ENCODE measurements around the gene CCND1. TPM values are rescaled to one million over a fixed set of nuclear protein-coding genes. Genes with fewer than 3 reads are reported as not detected.
"Not testable (repeated sequence)": the region's sequence is repeated elsewhere in the genome, so short reads cannot be mapped to it uniquely, and the experiment has no call there.

Gene CCND1
- total RNA-seq, 1 donor from 2014 or later = 28.1 TPM

- H3K4me1 Mint-ChIP-seq (ENCODE audit: low read depth) = peaks cover 25% of the 10 kb centered on the region
- peak within 1 kb of the TSS; percentile 97 for H3K4me3 Mint-ChIP-seq
- intact Hi-C loops (cut with micrococcal nuclease) = loop anchor here (1.0 to 10.0 kb wide), 7 partner anchors 436 to 1210 kb away; partner anchors contain the start of genes FADD, IGHMBP2, MRPL21 and PPFIA1
- H3K36me3 Mint-ChIP-seq (ENCODE audit: low read depth) = peaks cover 21% of the 10 kb centered on the region
- DNase-seq (ENCODE audit: low spot score) = peak; percentile 91
- peaks cover 4% of the 10 kb centered on the region for H3K27me3 Mint-ChIP-seq (ENCODE audit: insufficient read depth)
- H3K27ac Mint-ChIP-seq = peak within 1 kb of the TSS; percentile 91
- H3K9me3 Mint-ChIP-seq = no peaks in the 10 kb centered on the region
These were observed 34.1 kb downstream of the CCND1 start, which contains the start of gene LTO1 for GRCh38 chr11:69674886-69675714. Gene LTO1, minus strand, starts transcription at chr11:69675353. Its CDS starts 114 bp downstream, at chr11:69675239.

GRCh38 chr11:69677749-69678148 lies 36.8 kb downstream of the CCND1 start:
- intact Hi-C loops (cut with micrococcal nuclease) = loop anchor here (5.0 to 10.0 kb wide), 4 partner anchors 595 to 1213 kb away; partner anchors contain the start of genes IGHMBP2, MRPL21, PPFIA1 and PPP6R3
- peaks cover 7% of the 10 kb centered on the region for H3K27me3 Mint-ChIP-seq (ENCODE audit: insufficient read depth)
- H3K27ac Mint-ChIP-seq = no peak overlapping the region
- no peak for DNase-seq (ENCODE audit: low spot score)
- H3K36me3 Mint-ChIP-seq (ENCODE audit: low read depth) = peaks cover 4% of the 10 kb centered on the region
- H3K9me3 Mint-ChIP-seq = no peaks in the 10 kb centered on the region
- no peak overlapping the region for H3K4me3 Mint-ChIP-seq
- H3K4me1 Mint-ChIP-seq (ENCODE audit: low read depth) = peaks cover 20% of the 10 kb centered on the region

- intact Hi-C loops (cut with micrococcal nuclease) = loop anchor here (10.0 kb wide), 1 partner anchor 324 kb away; no protein-coding TSS in a partner anchor
- peaks cover 9% of the 10 kb centered on the region for H3K27me3 Mint-ChIP-seq (ENCODE audit: insufficient read depth)
- no peak for DNase-seq (ENCODE audit: low spot score)
- no peaks in the 10 kb centered on the region for H3K36me3 Mint-ChIP-seq (ENCODE audit: low read depth)
- no peak overlapping the region for H3K4me3 Mint-ChIP-seq
- peaks cover 4% of the 10 kb centered on the region for H3K4me1 Mint-ChIP-seq (ENCODE audit: low read depth)
- H3K9me3 Mint-ChIP-seq = no peaks in the 10 kb centered on the region
- no peak overlapping the region for H3K27ac Mint-ChIP-seq
These were observed 39.7 kb downstream of the CCND1 start for GRCh38 chr11:69680688-69681087.

GRCh38 chr11:69682221-69682620 lies 41.3 kb downstream of the CCND1 start:
- Mint-ChIP-seq H3K27me3 (ENCODE audit: insufficient read depth) (peaks cover 6% of the 10 kb centered on the region), H3K9me3 (no peaks in the 10 kb centered on the region), H3K4me3 (no peak overlapping the region), H3K27ac (no peak overlapping the region), H3K4me1 (ENCODE audit: low read depth) (peaks cover 9% of the 10 kb centered on the region), H3K36me3 (ENCODE audit: low read depth) (no peaks in the 10 kb centered on the region)
- intact Hi-C loops (cut with micrococcal nuclease) = loop anchor here (10.0 kb wide), 1 partner anchor 323 kb away; no protein-coding TSS in a partner anchor
- DNase-seq (ENCODE audit: low spot score) = no peak

- H3K9me3 Mint-ChIP-seq = no peaks in the 10 kb centered on the region
- H3K27ac Mint-ChIP-seq = no peak overlapping the region
- intact Hi-C loops (cut with micrococcal nuclease) = loop anchor here (10.0 kb wide), 1 partner anchor 322 kb away; no protein-coding TSS in a partner anchor
- no peak for DNase-seq (ENCODE audit: low spot score)
- H3K27me3 Mint-ChIP-seq (ENCODE audit: insufficient read depth) = peaks cover 6% of the 10 kb centered on the region
- H3K4me1 Mint-ChIP-seq (ENCODE audit: low read depth) = peaks cover 9% of the 10 kb centered on the region
- no peak overlapping the region for H3K4me3 Mint-ChIP-seq
- H3K36me3 Mint-ChIP-seq (ENCODE audit: low read depth) = no peaks in the 10 kb centered on the region
These were observed 41.8 kb downstream of the CCND1 start for GRCh38 chr11:69682681-69683326.

GRCh38 chr11:69683764-69684333 lies 42.9 kb downstream of the CCND1 start:
- peaks cover 8% of the 10 kb centered on the region for H3K27me3 Mint-ChIP-seq (ENCODE audit: insufficient read depth)
- intact Hi-C loops (cut with micrococcal nuclease) = loop anchor here (10.0 kb wide), 1 partner anchor 321 kb away; no protein-coding TSS in a partner anchor
- no peak overlapping the region for H3K4me3 Mint-ChIP-seq
- DNase-seq (ENCODE audit: low spot score) = no peak
- peaks cover 17% of the 10 kb centered on the region for H3K4me1 Mint-ChIP-seq (ENCODE audit: low read depth)
- H3K27ac Mint-ChIP-seq = no peak overlapping the region
- H3K36me3 Mint-ChIP-seq (ENCODE audit: low read depth) = no peaks in the 10 kb centered on the region
- no peaks in the 10 kb centered on the region for H3K9me3 Mint-ChIP-seq

- no peak overlapping the region for H3K27ac Mint-ChIP-seq
- H3K36me3 Mint-ChIP-seq (ENCODE audit: low read depth) = no peaks in the 10 kb centered on the region
- intact Hi-C loops (cut with micrococcal nuclease) = loop anchor here (10.0 kb wide), 1 partner anchor 320 kb away; no protein-coding TSS in a partner anchor
- H3K4me3 Mint-ChIP-seq = no peak overlapping the region
- H3K9me3 Mint-ChIP-seq = no peaks in the 10 kb centered on the region
- no peak for DNase-seq (ENCODE audit: low spot score)
- H3K27me3 Mint-ChIP-seq (ENCODE audit: insufficient read depth) = peaks cover 10% of the 10 kb centered on the region
- H3K4me1 Mint-ChIP-seq (ENCODE audit: low read depth) = peaks cover 22% of the 10 kb centered on the region
These were observed 43.7 kb downstream of the CCND1 start for GRCh38 chr11:69684651-69685050.

GRCh38 chr11:69685348-69685747 lies 44.4 kb downstream of the CCND1 start:
- no peak overlapping the region for H3K27ac Mint-ChIP-seq
- DNase-seq (ENCODE audit: low spot score) = no peak
- H3K4me3 Mint-ChIP-seq = peak overlapping the region; percentile 27
- H3K9me3 Mint-ChIP-seq = no peaks in the 10 kb centered on the region
- peaks cover 23% of the 10 kb centered on the region for H3K4me1 Mint-ChIP-seq (ENCODE audit: low read depth)
- intact Hi-C loops (cut with micrococcal nuclease) = loop anchor here (10.0 kb wide), 1 partner anchor 319 kb away; no protein-coding TSS in a partner anchor
- no peaks in the 10 kb centered on the region for H3K36me3 Mint-ChIP-seq (ENCODE audit: low read depth)
- peaks cover 10% of the 10 kb centered on the region for H3K27me3 Mint-ChIP-seq (ENCODE audit: insufficient read depth)

GRCh38 chr11:69686452-69686851 lies 45.5 kb downstream of the CCND1 start:
- no peak overlapping the region for H3K27ac Mint-ChIP-seq
- no peak for DNase-seq (ENCODE audit: low spot score)
- intact Hi-C loops (cut with micrococcal nuclease) = loop anchor here (1.0 to 10.0 kb wide), 5 partner anchors 115 to 510 kb away; no protein-coding TSS in a partner anchor
- H3K27me3 Mint-ChIP-seq (ENCODE audit: insufficient read depth) = peaks cover 7% of the 10 kb centered on the region
- peaks cover 23% of the 10 kb centered on the region for H3K4me1 Mint-ChIP-seq (ENCODE audit: low read depth)
- H3K36me3 Mint-ChIP-seq (ENCODE audit: low read depth) = no peaks in the 10 kb centered on the region
- no peak overlapping the region for H3K4me3 Mint-ChIP-seq
- H3K9me3 Mint-ChIP-seq = peaks cover 4% of the 10 kb centered on the region

- intact Hi-C loops (cut with micrococcal nuclease) = loop anchor here (1.0 to 10.0 kb wide), 5 partner anchors 114 to 510 kb away; no protein-coding TSS in a partner anchor
- no peak overlapping the region for H3K4me3 Mint-ChIP-seq
- no peak overlapping the region for H3K27ac Mint-ChIP-seq
- no peaks in the 10 kb centered on the region for H3K36me3 Mint-ChIP-seq (ENCODE audit: low read depth)
- peaks cover 7% of the 10 kb centered on the region for H3K27me3 Mint-ChIP-seq (ENCODE audit: insufficient read depth)
- H3K4me1 Mint-ChIP-seq (ENCODE audit: low read depth) = peaks cover 23% of the 10 kb centered on the region
- peaks cover 4% of the 10 kb centered on the region for H3K9me3 Mint-ChIP-seq
- DNase-seq (ENCODE audit: low spot score) = no peak
These were observed 45.9 kb downstream of the CCND1 start for GRCh38 chr11:69686856-69687255.

GRCh38 chr11:69687969-69688771 lies 47.2 kb downstream of the CCND1 start:
- not testable (repeated sequence) for H3K27ac Mint-ChIP-seq; H3K36me3 Mint-ChIP-seq (ENCODE audit: low read depth); H3K27me3 Mint-ChIP-seq (ENCODE audit: insufficient read depth); DNase-seq (ENCODE audit: low spot score); H3K9me3 Mint-ChIP-seq; H3K4me3 Mint-ChIP-seq
- H3K4me1 Mint-ChIP-seq (ENCODE audit: low read depth) = peaks cover 23% of the 10 kb centered on the region
- intact Hi-C loops (cut with micrococcal nuclease) = loop anchor here (2.0 to 10.0 kb wide), 2 partner anchors 317 to 509 kb away; no protein-coding TSS in a partner anchor
